Measurements from ENCODE around the gene MTUS2. TPM values are rescaled to one million over a fixed set of nuclear protein-coding genes. Genes with fewer than 3 reads are reported as not detected.

Gene MTUS2
- total and polyA plus RNA-seq, 2 of the 8 experiments (the other 6 are each of a cell fraction or from before 2014, with no cell fraction given), result 0.18 to 0.80 TPM

- TF ChIP-seq SRF (IDR thresholded peaks at IDR 0.05; ENCODE audit: low read depth, low read length) (no peak), SIX5 (IDR thresholded peaks at IDR 0.05; ENCODE audit: low read depth, low read length) (no peak), CTCF (IDR thresholded peaks at IDR 0.05; ENCODE audit: control extremely low read depth in 1 of 3, insufficient read depth in 1 of 3, low read depth in 1 of 3, low read length in 3 of 3) (no peak), YY1 (IDR thresholded peaks at IDR 0.05; ENCODE audit: low read depth, low read length) (no peak), TBP (IDR thresholded peaks at IDR 0.05; ENCODE audit: low read depth, low read length) (no peak)
Measured at GRCh38 chr13:29513002-29513980, 693.2 kb downstream of the MTUS2 start (continued).
